NCI-H2227 treated with DMSO at 0.1 percent for 48 hours (cell line): ENCODE measurements around the gene HIGD1A.

Experiments
- DNase-seq: peaks from one replicate; lab custom pipeline; 2025; lab: John Stamatoyannopoulos, UW

The HIGD1A gene

GRCh38 chr3:42799376-42799775, 4.9 kb downstream of the HIGD1A start:
- no peak for DNase-seq

DNA sequence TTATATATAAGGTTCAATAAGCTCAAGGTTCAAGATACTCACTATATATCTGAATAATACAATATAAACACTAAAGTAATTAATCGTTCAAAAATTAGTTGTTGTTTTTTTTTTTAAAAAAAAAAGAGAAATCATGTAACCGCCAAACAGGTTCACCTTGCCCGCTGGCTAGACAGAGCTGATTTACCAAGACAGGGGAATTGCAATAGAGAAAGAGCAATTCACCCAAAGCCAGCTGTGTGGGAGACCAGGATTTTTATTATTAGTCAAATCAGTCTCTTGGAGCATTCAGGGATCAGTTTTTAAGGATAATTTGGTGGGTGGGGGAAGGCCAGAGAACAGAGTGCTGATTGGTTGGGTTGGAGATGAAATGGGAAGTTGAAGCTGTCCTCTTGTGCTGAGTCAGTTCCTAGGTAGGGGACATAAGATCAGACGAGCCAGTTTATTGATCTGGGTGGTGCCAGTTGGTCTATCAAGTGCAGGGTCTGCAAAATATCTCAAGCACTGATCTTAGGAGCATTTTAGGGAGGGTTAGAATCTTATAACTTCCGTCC, 7.9 kb downstream of the HIGD1A start:
- no peak for DNase-seq

DNA sequence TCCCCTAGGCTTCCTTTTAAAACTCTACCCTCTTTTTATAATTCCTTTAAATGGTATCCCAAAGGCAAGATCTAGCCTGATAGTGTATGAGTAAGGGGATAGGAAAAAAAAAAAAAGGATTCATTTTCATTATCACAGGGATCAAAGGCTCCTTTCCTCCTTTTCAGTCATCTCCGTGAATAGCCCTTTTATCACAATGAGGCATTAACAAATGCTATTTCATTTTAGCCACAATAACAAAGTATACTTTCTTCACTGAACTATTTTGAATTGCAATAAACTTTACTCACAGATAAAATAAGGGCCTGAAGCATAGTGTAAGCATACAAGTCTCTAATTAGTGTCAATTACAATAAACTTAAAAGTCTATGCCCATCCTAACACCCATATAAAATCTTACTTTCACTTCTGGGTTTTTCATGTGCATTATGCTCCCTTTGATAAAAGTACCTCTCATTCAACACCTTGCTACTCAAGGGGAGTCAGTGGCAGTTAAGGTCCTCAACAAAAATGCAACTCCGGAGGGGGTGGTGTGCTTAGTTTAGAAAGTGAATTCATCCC, 8.6 kb downstream of the HIGD1A start:
- no peak for DNase-seq

- peak; percentile 4 for DNase-seq
Observed at GRCh38 chr3:42790714-42791229, 13.5 kb downstream of the HIGD1A start.

DNA sequence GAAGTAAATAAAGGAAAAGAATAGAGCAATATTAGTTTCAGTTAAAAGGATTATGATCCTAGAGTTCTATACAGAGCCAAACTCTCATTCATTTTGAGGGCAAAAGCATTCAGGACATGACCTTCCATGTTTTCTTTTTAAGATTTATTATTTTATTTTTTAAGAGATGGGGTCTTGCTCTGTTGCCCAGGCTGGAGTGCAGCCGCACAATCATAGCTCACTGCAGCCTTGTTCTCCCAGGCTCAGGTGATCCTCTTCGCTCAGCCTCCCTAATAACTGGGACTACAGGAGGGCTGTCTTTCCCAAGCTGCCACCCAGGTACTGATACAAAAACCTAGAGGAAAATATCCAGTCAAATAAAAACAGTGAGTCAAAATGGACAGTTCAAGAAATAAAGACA, 17.7 kb downstream of the HIGD1A start:
- DNase-seq = no peak

GRCh38 chr3:42786212-42786611, 18.1 kb downstream of the HIGD1A start:
- no peak for DNase-seq

GRCh38 chr3:42780892-42781700, 23.2 kb downstream of the HIGD1A start:
- DNase-seq = peak; percentile 54

GRCh38 chr3:42780398-42780797, 23.9 kb downstream of the HIGD1A start:
- no peak for DNase-seq

GRCh38 chr3:42778644-42779043, 25.6 kb downstream of the HIGD1A start:
- no peak for DNase-seq

- DNase-seq = no peak
Observed at GRCh38 chr3:42773409-42773751, 30.9 kb downstream of the HIGD1A start.

DNA sequence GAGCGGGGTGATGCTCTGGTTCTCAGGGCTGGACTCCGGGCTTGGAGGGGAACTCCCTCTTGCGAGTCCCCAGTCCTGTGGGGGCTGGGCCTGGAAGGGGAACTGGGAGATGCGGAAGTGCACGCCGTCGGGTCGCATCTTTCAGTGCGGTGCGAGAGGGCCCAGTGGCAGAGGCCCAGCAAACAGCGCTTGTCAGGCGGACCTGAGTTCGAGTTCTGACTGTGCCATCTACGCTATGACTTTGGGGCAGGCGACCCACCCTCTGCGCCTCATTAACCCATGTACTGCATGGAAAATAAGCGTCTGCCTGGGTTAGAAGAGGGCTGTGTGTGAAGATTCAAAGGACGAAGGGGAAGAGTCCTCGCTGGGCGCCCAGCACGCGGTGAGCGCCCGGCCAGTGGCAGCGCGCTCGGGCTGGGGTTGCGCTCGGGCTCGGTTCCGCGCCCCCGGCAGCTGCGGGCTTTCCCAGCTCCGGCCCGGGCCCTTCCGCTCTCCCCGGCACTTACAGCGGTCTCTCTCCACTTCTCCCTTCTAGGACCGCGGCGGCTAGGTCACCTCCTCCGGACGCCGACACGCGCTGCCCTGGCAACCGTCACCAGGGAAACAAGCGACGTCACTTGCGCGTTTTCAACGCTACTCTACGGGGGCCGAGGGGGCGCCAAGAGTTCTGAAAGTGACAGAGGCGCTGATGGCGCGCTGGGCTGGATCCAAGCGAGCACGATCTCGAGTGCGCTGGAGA, 31.5 kb downstream of the HIGD1A start, which contains the start of gene CCDC13:
Gene CCDC13, minus strand, starts transcription at position 584 of the 739 bp plus-strand sequence. CDS start 14,908 bp downstream, outside the sequence.
- peak; percentile 83 for DNase-seq

GRCh38 chr3:42771271-42771670, 33.0 kb downstream of the HIGD1A start:
- DNase-seq = no peak

DNA sequence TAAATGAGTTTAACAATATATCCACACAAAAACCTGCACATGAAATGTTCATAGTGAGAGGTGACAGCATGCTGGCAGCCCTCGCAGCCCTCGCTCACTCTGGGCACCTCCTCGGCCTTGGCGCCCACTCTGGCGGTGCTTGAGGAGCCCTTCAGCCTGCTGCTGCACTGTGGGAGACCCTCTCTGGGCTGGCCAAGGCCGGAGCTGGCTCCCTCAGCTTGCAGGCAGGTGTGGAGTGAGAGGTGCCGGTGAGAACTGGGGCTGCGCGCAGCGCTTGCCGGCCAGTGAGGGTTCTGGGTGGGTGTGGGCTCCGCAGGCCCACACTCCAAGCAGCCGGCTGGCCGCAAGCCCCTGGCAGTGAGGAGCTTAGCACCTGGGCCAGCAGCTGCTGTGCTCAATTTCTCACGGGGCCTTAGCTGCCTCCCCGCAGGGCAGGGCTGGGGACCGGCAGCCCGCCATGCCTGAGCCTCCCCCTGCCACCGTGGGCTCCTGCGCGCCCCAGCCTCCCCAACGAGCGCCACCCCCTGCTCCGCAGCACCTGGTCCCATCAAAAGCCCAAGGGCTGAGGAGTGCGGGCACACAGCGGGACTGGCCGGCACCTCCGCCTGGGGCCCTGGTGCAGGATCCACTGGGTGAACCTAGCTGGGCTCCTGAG, 34.7 kb downstream of the HIGD1A start:
- DNase-seq = no peak

- no peak for DNase-seq
Observed at GRCh38 chr3:42764561-42765295, 39.6 kb downstream of the HIGD1A start.

DNA sequence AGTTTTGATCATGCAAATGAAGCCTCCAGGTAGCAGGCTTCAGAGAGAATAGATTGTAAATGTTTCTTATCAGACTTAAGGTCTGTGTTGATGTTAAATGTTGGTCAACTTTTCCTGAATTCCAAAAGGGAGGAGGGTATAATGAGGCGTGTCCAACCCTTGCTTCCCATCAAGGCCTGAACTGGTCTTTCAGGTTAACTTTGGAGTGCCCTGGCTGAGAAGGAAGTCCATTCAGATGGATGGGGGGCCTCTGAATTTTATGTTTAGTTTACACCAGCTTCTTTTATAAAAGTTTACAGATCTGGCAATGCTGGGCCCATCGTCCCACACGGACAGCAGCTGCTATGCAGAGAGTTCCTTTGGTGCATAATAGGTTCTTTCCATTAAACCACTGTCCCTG, 40.2 kb downstream of the HIGD1A start:
- DNase-seq = no peak

DNA sequence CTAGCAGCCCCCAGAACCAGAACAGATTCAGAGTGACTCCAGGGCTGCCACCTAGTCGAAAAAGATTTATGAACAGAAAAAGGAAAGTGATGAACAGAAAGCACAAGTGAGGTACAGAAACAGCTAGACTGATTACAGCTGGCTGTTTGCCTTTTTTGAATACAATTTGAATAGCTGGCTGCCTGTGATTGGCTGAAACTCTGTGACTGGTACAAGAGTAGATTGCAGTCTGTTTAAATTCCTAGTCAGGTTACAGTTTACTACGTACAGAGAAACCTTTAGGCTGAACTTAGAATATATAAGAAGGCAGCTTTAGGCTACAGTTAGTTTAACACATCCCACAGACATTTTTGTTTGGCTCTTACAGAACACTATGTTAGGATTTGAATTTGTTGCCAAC, 41.3 kb downstream of the HIGD1A start:
- no peak for DNase-seq

DNA sequence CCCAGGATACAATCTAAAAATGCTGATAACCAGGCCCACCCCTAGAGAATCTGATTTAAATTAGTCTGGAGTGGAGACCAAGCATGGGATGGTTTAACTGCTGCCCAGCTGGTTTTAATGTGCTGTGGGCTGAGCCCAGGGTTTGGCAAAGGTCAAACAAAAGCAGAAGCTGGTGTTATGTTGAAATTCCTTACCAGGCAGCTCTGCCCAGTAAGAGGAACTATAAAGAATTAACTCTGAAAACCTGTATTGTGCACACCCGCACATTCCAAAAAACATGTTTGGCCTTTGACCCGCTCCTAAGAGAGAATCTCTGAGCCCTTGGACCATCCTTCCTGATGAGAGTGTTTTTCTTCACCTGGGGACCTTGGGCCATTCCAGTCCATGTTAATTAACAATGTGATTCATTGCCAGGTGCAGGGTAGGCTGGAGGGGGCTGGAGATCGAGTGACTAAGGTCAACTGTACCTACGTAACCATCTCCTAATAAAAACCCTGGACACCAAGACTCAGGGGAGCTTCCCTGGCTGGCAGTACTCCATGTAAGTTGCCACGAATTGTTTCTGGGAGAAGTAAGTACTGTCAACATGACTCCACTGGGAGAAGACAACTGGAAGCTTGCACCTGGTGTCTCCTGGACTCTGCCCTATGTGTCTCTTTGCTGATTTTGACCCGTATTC, 42.1 kb downstream of the HIGD1A start:
- no peak for DNase-seq

- no peak for DNase-seq
Observed at GRCh38 chr3:42758126-42758525, 46.2 kb downstream of the HIGD1A start.

DNA sequence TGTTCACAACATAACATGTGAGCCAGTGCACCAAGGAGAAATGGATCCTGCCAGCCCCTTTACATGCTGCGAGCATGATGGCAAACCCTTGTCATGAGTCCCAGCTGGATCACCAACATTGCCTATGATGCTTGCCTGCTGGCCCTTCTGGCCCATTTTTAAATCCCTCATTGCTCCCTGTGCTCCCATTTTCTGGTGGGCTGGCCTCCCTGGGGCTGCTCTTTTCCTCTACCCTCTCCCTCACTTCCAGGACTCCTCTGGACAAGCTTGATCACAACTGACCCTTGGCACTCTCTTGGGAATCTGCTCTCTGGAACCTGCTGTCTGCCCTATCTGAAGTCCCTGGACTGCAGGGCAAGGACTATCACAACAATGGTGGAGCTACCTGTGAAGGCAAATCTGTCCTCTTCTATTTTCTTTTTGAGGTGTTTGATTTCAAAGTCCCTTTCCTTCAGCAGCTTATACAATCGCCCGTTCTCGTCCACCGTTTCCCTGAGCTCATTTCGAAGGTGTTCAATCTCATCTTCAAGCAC, 47.5 kb downstream of the HIGD1A start:
- no peak for DNase-seq
